ENCODE results near the gene ANAPC7.
"Not testable (repeated sequence)": the region's sequence is repeated elsewhere in the genome, so short reads cannot be mapped to it uniquely, and the experiment has no call there.

The ANAPC7 gene

GRCh38 chr12:110373962-110374611, 29.4 kb downstream of the ANAPC7 start:
- no peak for DNase-seq (ENCODE audit: low read depth, low spot score)

- no peak for DNase-seq (ENCODE audit: low read depth, low spot score)
Observed at GRCh38 chr12:110373425-110373824, 30.1 kb downstream of the ANAPC7 start.

DNA sequence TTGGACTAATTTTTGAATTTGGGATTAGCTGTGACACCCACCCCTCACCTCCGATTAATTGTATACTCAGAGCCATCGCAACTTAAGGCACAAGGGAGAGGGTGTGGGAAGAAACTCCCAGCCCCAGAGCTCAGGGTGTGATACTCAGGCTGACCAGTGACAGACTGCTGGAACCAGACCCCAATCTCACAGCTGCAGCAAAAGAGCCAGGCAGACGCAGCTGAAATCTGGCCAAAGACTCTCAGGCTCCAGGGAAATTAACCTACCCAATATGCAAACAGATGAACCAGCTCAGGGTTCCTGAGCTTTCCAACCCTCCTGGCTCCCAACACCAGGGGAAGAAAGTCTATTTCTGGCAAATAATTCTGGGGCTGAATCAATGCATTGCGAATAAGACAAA, 30.5 kb downstream of the ANAPC7 start:
- no peak for DNase-seq (ENCODE audit: low read depth, low spot score)

GRCh38 chr12:110372056-110372425, 31.5 kb downstream of the ANAPC7 start:
- DNase-seq (ENCODE audit: low read depth, low spot score) = no peak

GRCh38 chr12:110371408-110372055, 32.0 kb downstream of the ANAPC7 start:
- no peak for DNase-seq (ENCODE audit: low read depth, low spot score)

- no peak for DNase-seq (ENCODE audit: low read depth, low spot score)
Observed at GRCh38 chr12:110370732-110371231, 32.7 kb downstream of the ANAPC7 start.

DNA sequence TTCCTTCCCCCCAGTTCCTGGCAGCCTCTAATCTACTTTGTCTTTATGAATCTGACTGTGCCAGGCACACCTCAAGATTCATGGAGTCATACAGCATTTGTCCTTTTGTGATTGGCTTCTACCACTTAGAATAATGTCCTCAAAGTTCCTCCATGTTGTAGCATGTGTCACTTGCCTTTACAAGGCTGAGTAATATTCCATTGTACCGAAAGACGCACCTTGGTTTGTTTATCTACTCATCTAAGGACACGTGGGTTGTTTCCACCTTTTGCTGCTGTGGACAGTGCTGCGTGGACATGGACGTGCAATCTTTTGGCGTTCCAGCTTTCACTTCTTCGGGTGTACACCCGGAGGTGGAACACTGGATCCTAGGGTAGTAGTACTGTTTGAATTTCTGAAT, 33.5 kb downstream of the ANAPC7 start:
- no peak for DNase-seq (ENCODE audit: low read depth, low spot score)

- DNase-seq (ENCODE audit: low read depth, low spot score) = no peak
Observed at GRCh38 chr12:110367181-110367864, 36.2 kb downstream of the ANAPC7 start.

DNA sequence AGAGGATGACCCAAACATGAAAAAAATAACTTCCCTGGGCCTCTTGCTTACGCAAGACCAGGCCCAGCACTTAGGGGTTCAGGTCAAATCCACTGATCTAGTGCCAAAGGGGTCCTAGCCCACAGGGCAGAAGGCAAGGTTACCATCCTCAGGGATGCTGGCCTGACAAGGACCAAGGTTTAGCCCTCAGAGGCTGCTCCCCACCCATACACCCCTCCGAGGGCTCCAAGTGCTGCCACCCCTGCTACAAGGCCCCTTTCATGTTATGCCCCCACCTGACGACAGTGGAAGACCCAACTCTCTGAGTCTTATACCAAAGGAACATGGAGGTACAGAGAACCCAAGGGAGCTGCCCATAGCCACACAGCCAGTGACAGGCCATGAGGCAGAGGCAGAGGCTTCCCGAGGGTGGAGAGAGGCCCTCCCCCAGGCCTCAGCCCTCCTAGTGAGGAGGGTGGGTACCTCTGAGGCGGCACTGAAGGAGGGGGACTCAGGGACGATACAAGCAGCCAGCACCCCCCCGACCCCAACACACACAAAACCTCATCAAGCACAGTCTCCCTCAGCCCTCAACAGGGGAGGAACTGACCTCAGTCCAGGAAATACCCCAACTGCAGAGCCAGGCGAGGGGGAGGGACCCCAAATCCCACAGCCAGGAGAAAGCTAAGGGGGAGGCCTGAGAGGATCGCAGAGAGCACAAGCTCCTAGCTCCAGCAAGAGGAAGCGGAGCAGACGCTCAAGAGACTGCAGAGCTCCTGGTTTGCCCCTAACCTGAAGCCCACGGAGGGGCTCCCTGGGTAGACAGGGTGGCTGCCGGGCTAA, 37.0 kb downstream of the ANAPC7 start:
- DNase-seq (ENCODE audit: low read depth, low spot score) = no peak

DNA sequence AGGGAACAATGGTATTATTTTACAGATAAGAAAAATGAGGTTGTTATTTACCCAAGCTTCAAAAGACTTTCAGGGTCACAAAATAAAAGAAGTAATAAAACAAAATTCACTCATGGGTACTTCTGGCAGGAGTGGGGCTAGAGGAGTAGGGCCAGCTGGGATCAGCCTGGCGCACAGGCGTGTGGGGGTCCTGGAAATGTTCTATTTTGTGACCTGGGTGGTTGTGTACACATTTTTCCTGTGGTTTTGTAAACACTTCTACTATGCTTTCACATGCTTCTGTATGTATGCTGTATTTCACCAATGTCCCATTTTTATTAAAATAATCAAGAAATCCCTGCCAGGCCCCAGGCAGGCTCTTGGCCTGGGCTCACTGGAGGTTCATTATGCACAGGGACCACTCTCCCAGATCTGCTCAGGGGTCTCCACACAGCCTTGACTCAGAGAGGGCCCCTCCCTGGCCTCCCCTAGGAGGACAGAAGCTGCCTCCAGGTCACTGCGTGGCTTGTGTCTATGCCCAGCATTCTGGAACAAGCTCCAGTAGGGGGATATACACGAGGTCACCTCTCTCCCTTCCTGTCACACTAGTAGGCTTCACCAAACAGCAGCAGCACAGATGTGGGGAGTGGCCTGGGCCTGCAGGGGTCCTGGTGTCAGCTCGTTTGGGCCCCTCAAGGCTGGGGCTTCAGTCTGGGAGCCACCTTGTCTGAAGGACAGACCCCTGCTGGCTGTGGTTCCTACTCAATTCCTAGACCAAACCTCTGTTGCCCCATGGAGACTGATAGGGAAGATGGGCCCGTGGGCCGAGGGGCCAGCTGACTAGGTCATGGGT, 37.8 kb downstream of the ANAPC7 start:
- DNase-seq (ENCODE audit: low read depth, low spot score) = no peak

- no peak for DNase-seq (ENCODE audit: low read depth, low spot score)
Observed at GRCh38 chr12:110361216-110361615, 42.3 kb downstream of the ANAPC7 start.

DNA sequence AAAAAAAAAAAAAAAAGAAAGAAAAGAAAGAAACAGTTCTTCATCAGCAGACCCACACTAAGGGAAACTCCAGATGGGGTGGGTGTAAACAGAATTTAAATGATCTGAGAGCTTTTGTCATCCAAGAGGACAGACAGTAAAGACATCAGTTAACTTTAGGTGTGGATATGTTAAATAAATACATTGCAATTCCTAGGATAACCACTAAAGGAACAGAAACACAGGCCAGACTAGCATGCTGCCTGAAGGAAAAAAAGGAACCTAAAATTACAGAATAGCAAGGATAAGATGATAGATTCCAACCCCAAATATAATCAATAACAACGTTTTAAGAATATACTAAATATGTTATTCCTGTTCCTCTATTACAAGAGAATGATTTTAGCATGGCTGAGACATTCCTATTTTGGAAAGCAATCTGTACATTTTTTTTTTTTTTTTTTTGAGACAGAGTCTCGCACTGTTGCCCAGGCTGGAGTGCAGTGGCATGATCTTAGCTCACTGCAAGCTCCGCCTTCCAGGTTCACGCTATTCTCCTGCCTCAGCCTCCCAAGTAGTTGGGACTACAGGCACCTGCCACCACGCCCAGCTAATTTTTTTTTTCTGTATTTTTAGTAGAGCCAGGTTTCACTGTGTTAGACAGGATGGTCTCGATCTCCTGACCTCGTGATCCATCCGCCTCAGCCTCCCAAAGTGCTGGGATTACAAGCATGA, 45.0 kb downstream of the ANAPC7 start:
- DNase-seq (ENCODE audit: low read depth, low spot score) = not testable (repeated sequence)

DNA sequence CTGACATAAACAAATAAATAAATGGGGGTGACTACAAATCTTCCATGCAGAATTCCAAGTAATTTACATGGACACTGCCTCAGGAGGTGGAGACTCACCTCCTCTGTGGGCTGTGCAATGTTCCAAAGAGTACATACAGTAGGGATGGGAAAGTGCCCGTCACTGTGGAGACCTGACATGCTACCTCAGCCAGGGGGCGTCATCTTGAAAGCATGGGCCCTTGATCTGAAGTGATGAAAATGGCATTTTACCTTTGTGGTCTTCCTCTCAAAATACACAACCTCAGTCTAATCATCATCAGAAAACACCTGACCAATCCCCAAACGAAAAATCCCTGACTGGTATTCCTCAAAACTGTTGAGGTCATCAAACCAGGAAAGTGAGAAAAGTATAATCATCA, 48.4 kb downstream of the ANAPC7 start:
- no peak for DNase-seq (ENCODE audit: low read depth, low spot score)

- DNase-seq (ENCODE audit: low read depth, low spot score) = no peak
Observed at GRCh38 chr12:110354172-110354780, 49.2 kb downstream of the ANAPC7 start.

DNA sequence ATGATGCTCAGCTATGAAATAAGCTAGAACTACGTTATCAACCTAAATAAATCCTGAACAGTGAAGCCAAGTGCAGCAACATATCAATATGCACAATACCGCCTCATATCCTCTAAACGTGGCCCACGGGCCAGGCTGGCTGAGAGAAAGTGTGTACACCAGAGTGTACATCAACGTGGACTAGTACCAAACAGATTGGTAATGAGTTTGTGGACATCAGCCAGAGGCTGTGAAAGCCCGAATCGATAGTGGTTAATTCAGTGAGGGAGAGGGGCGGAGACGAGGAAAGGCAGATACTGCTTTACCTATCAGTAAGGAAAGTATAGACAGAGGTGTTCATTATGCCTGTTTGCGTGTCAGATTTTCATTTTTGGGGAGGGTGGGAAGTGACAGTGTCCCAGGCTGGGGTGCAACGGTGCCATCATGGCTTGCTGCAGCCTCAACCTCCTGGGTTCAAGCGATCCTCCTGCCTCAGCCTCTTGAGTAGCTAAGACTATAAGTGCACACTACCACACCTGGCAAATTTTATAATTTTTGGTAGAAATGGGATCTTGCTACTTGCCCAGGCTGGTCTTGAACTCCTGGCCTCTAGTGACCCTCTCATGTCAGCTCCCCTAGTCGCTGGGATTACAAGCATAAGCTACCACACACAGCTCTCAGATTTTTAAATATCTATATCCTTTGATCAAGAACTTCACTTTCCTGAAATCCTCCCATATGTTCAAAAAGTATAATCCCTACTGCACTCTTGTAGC, 50.1 kb downstream of the ANAPC7 start:
- DNase-seq (ENCODE audit: low read depth, low spot score) = no peak

- DNase-seq (ENCODE audit: low read depth, low spot score) = no peak
Observed at GRCh38 chr12:110352401-110352800, 51.1 kb downstream of the ANAPC7 start.

- no peak for DNase-seq (ENCODE audit: low read depth, low spot score)
Observed at GRCh38 chr12:110351119-110351518, 52.4 kb downstream of the ANAPC7 start.

DNA sequence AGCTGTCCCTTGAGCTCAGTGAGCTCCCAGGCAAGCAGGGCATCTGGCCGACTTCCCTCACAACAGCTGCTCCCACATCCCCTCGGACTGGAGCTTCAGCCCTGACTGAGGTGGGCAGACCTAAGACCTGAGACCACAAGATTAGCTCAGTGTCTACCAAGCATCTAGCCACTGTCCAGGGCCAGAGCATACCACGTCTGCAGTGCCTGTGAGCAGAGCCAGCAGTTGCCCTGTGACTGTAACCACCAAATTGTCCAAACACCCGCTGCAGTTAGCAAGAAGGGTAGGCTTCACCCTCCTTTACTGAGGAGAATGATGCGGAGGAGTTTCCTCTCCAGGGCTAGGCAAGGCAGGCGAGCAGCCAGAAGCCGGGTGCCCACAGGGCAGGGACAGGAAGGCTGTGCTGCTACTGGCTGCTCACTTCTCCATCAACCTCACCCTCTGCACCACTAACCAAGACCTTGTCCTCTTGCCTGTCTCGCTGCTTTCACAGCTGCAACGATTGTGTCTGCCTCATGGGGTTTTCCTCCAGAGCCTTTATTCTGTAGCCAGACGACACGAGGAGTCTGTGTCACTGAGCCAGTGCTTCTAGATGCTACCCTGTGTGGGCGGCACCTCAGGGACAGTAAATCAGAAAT, 53.9 kb downstream of the ANAPC7 start:
- no peak for DNase-seq (ENCODE audit: low read depth, low spot score)

DNA sequence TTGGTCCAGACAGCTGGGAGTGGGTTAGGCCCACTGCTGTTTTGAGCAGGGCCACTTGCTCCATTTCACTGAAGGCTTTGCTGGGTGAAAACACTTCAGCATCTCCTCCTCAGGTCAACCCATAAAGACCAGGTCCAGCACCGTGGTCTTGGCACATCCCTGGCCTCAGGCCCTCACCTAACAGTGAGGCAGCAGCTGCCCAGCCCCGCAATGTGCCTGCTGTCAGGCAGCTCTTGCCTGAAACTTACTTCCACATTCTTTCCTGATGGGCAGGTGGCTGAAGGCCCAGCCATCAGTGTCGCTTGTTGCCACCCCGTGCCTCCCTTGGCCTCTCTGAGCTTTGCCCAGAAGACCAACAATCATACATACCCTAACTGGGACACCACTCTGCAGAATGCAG, 54.4 kb downstream of the ANAPC7 start:
- DNase-seq (ENCODE audit: low read depth, low spot score) = no peak
